ENCODE results near the gene ABCB11.

Gene ABCB11

DNA sequence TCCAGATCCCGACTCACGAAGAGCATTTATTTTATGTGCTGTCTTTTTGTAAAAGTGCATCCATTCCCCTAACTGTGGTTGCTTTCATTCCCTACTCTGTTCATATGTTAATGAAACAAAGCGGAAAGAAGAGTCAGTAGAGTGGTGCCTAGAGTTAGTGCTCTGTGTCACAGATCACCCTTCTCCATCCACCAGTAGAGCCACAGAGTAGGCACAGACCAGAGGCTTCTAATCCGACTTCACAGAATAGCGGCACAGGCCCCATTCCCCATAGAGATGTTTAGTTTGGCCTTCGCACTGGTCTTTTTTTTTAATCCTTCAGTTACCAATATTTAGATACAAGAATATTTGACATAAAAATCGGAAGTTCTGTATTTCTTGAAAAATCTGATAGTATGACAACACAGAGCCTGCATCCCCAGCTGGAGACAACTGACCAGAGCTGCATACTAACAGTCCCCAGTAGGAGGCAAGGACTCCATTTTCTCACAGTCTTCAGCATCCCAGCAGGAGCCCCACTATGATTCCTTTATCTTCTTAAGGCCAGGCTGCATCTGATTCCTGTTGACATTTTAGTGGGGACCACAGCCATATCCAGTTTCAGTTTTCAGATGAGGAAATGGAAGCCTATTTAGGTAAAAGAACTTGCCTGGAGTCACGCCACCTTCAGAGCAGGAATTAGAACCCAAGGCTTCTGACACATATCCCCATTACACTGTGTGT, 123.0 kb downstream of the ABCB11 start:
- TF ChIP-seq TAF1 (IDR thresholded peaks at IDR 0.05; ENCODE audit: borderline replicate concordance, insufficient read depth, low read length) (no peak), FOXP2 (optimal IDR thresholded peaks at IDR 0.05; ENCODE audit: borderline replicate concordance, extremely low read depth, extremely low read length, insufficient read depth) (no peak), POLR2AphosphoS5 (IDR thresholded peaks at IDR 0.05; ENCODE audit: low read depth, low read length) (no peak), SIN3A (IDR thresholded peaks at IDR 0.05; ENCODE audit: borderline replicate concordance, insufficient read depth, low read length) (no peak)
- TF ChIP-seq, protein P1, sequence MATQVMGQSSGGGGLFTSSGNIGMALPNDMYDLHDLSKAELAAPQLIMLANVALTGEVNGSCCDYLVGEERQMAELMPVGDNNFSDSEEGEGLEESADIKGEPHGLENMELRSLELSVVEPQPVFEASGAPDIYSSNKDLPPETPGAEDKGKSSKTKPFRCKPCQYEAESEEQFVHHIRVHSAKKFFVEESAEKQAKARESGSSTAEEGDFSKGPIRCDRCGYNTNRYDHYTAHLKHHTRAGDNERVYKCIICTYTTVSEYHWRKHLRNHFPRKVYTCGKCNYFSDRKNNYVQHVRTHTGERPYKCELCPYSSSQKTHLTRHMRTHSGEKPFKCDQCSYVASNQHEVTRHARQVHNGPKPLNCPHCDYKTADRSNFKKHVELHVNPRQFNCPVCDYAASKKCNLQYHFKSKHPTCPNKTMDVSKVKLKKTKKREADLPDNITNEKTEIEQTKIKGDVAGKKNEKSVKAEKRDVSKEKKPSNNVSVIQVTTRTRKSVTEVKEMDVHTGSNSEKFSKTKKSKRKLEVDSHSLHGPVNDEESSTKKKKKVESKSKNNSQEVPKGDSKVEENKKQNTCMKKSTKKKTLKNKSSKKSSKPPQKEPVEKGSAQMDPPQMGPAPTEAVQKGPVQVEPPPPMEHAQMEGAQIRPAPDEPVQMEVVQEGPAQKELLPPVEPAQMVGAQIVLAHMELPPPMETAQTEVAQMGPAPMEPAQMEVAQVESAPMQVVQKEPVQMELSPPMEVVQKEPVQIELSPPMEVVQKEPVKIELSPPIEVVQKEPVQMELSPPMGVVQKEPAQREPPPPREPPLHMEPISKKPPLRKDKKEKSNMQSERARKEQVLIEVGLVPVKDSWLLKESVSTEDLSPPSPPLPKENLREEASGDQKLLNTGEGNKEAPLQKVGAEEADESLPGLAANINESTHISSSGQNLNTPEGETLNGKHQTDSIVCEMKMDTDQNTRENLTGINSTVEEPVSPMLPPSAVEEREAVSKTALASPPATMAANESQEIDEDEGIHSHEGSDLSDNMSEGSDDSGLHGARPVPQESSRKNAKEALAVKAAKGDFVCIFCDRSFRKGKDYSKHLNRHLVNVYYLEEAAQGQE (IDR thresholded peaks at IDR 0.05; ENCODE audit: insufficient read depth in 1 of 2, low read depth in 2 of 2, low read length in 2 of 2) = no peak

- TF ChIP-seq, protein P1 (IDR thresholded peaks at IDR 0.05; ENCODE audit: insufficient read depth in 1 of 2, low read depth in 2 of 2, low read length in 2 of 2) = no peak
- no peak for TF ChIP-seq FOXP2 (optimal IDR thresholded peaks at IDR 0.05; ENCODE audit: borderline replicate concordance, extremely low read depth, extremely low read length, insufficient read depth)
- no peak for TF ChIP-seq TAF1 (IDR thresholded peaks at IDR 0.05; ENCODE audit: borderline replicate concordance, insufficient read depth, low read length)
- TF ChIP-seq POLR2AphosphoS5 (IDR thresholded peaks at IDR 0.05; ENCODE audit: low read depth, low read length) = no peak
These were observed 126.8 kb downstream of the ABCB11 start for GRCh38 chr2:168904358-168904757.

DNA sequence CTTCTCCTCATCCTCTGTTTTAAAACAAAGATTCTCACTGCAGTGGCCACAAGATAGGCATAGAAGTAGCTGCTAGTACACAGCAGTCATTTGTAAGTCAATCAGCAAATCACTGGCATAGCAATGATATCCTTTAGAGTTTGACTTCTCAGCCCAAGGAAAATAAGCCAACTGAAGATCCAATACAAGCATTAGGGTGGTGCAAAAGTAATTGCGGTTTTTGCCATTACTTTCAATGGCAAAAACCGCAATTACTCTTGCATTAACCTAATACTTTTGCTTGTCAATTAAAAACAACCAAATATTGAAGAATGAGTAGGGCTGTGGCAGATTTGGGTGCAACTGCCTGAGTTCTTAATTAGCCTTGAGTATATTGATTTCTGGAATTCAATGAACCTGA, 127.2 kb downstream of the ABCB11 start:
- TF ChIP-seq, protein P1 (IDR thresholded peaks at IDR 0.05; ENCODE audit: insufficient read depth in 1 of 2, low read depth in 2 of 2, low read length in 2 of 2) = no peak
- TF ChIP-seq TAF1 (IDR thresholded peaks at IDR 0.05; ENCODE audit: borderline replicate concordance, insufficient read depth, low read length) (no peak), SIN3A (IDR thresholded peaks at IDR 0.05; ENCODE audit: borderline replicate concordance, insufficient read depth, low read length) (no peak), POLR2AphosphoS5 (IDR thresholded peaks at IDR 0.05; ENCODE audit: low read depth, low read length) (no peak), FOXP2 (optimal IDR thresholded peaks at IDR 0.05; ENCODE audit: borderline replicate concordance, extremely low read depth, extremely low read length, insufficient read depth) (no peak)

GRCh38 chr2:168901003-168901402, 130.1 kb downstream of the ABCB11 start, which contains the start of gene G6PC2:
TSS of gene G6PC2 (plus strand) at chr2:168901291. CDS start at chr2:168901332, 41 bp downstream.
- no peak for TF ChIP-seq FOXP2 (optimal IDR thresholded peaks at IDR 0.05; ENCODE audit: borderline replicate concordance, extremely low read depth, extremely low read length, insufficient read depth)
- TF ChIP-seq SIN3A (IDR thresholded peaks at IDR 0.05; ENCODE audit: borderline replicate concordance, insufficient read depth, low read length) = no peak
- TF ChIP-seq TAF1 (IDR thresholded peaks at IDR 0.05; ENCODE audit: borderline replicate concordance, insufficient read depth, low read length) = no peak
- TF ChIP-seq POLR2AphosphoS5 (IDR thresholded peaks at IDR 0.05; ENCODE audit: low read depth, low read length) = no peak
- TF ChIP-seq, protein P1 (IDR thresholded peaks at IDR 0.05; ENCODE audit: insufficient read depth in 1 of 2, low read depth in 2 of 2, low read length in 2 of 2) = no peak
